Kidney epithelial cell (primary cell): Measurements from ENCODE around the gene CA5B. TPM values are rescaled to one million over a fixed set of nuclear protein-coding genes. Genes with fewer than 3 reads are reported as not detected.
"Not testable (repeated sequence)": the region's sequence is repeated elsewhere in the genome, so short reads cannot be mapped to it uniquely, and the experiment has no call there.

ENCODE experiments used
- DNase-seq: peaks from one replicate; pipeline ENCODE4 v3.0.0-alpha.2; 2010; ENCODE audit warnings: low read depth
- H3K27me3 ChIP-seq: 2 replicates; pipeline ENCODE4 v1.6.0; 2011; ENCODE audit warnings: low read length; ENCODE audit not compliant: control insufficient read depth, insufficient read depth
- H3K36me3 ChIP-seq: 2 replicates; pipeline ENCODE4 v1.5.1; 2011; ENCODE audit warnings: low read length; ENCODE audit not compliant: control insufficient read depth, insufficient read depth
- H3K4me3 ChIP-seq: 2 replicates; pipeline ENCODE4 v1.5.1; 2011; ENCODE audit warnings: low read depth, mild to moderate bottlenecking, control low read depth, low read length
- CTCF ChIP-seq: IDR thresholded peaks from 2 replicates; pipeline ENCODE4 v1.5.1; 2011; ENCODE audit warnings: mild to moderate bottlenecking, moderate library complexity, low read length, control low read depth, inconsistent platforms; ENCODE audit not compliant: insufficient read depth, poor library complexity, severe bottlenecking
- total RNA-seq: library from RNA; depleted of rRNA; stranded (reverse); fragments of >200 nt; gene quantifications from 2 replicates; pipeline ENCODE4 v1.2.3, GENCODE V29; 2015

The CA5B gene
- total RNA-seq, 1 donor from 2014 or later, result 6.1 TPM

- no peak overlapping the region for H3K4me3 ChIP-seq
- H3K27me3 ChIP-seq, result no peaks in the 10 kb centered on the region
- H3K36me3 ChIP-seq, result no peaks in the 10 kb centered on the region
- DNase-seq, result no peak
- TF ChIP-seq CTCF, result no peak
Measured at GRCh38 chrX:15714529-15714928, 23.5 kb upstream of the CA5B start.

- TF ChIP-seq CTCF, result no peak
- no peaks in the 10 kb centered on the region for H3K36me3 ChIP-seq
- H3K27me3 ChIP-seq, result no peaks in the 10 kb centered on the region
- DNase-seq, result no peak
- H3K4me3 ChIP-seq, result no peak overlapping the region
Measured at GRCh38 chrX:15718283-15718970, 19.6 kb upstream of the CA5B start.

GRCh38 chrX:15719324-15719968 lies 18.6 kb upstream of the CA5B start:
- no peaks in the 10 kb centered on the region for H3K36me3 ChIP-seq
- H3K4me3 ChIP-seq, result no peak overlapping the region
- no peak for TF ChIP-seq CTCF
- H3K27me3 ChIP-seq, result no peaks in the 10 kb centered on the region
- no peak for DNase-seq

GRCh38 chrX:15721911-15722310 lies 16.2 kb upstream of the CA5B start:
- TF ChIP-seq CTCF, result no peak
- H3K27me3 ChIP-seq, result no peaks in the 10 kb centered on the region
- no peak for DNase-seq
- H3K36me3 ChIP-seq, result no peaks in the 10 kb centered on the region
- H3K4me3 ChIP-seq, result no peak overlapping the region

GRCh38 chrX:15723887-15724517 lies 14.1 kb upstream of the CA5B start:
- Histone ChIP-seq H3K36me3 (no peaks in the 10 kb centered on the region), H3K27me3 (no peaks in the 10 kb centered on the region), H3K4me3 (no peak overlapping the region)
- no peak for DNase-seq
- TF ChIP-seq CTCF, result no peak

- Histone ChIP-seq H3K4me3 (no peak overlapping the region), H3K36me3 (no peaks in the 10 kb centered on the region), H3K27me3 (no peaks in the 10 kb centered on the region)
- TF ChIP-seq CTCF, result no peak
- DNase-seq, result no peak
Measured at GRCh38 chrX:15724911-15725310, 13.2 kb upstream of the CA5B start.

- not testable (repeated sequence) for DNase-seq, H3K27me3 ChIP-seq, H3K4me3 ChIP-seq, H3K36me3 ChIP-seq
Measured at GRCh38 chrX:15731368-15731767, 6.7 kb upstream of the CA5B start.
